Upper lobe of right lung (tissue), 1 donor: ENCODE measurements around the gene CUX1. TPM values are rescaled to one million over a fixed set of nuclear protein-coding genes. Genes with fewer than 3 reads are reported as not detected.

Source experiments
- ATAC-seq: fragments of 200-7000 bp; cut with Tn5 transposase; one replicate; pipeline ENCODE4 v1.9.1; 2020; ENCODE audit warnings: mild to moderate bottlenecking, moderate library complexity
- DNase-seq: peaks from one replicate; pipeline ENCODE4 v3.0.0-alpha.2; 2020
- H3K27ac ChIP-seq: fragments of 200-600 bp; one replicate; pipeline ENCODE4 v1.8.0; 2022
- H3K27me3 ChIP-seq: fragments of 200-600 bp; one replicate; pipeline ENCODE4 v1.8.0; 2022; ENCODE audit warnings: mild to moderate bottlenecking
- H3K36me3 ChIP-seq: fragments of 200-600 bp; one replicate; pipeline ENCODE4 v1.8.0; 2022
- H3K4me1 ChIP-seq: fragments of 200-600 bp; one replicate; pipeline ENCODE4 v1.8.0; 2022
- H3K4me3 ChIP-seq: fragments of 200-600 bp; one replicate; pipeline ENCODE4 v1.8.0; 2022; ENCODE audit warnings: mild to moderate bottlenecking
- H3K9me3 ChIP-seq: fragments of 200-600 bp; one replicate; pipeline ENCODE4 v1.8.0; 2022
- CTCF ChIP-seq: fragments of 200-600 bp; IDR thresholded peaks from one replicate; pipeline ENCODE4 v1.8.0; 2022; ENCODE audit warnings: antibody characterized with exemption
- intact Hi-C: fragments of 100-400 bp; cut with DNase I; formaldehyde crosslinking; loops from one replicate; pipeline ENCODE4 v1.11.0; 2022
- total RNA-seq: library from RNA; stranded (reverse); fragmentation: NEBNext Ultra II Directional; extraction: Animal tissue kit (Norgen Biotek cat#: 25700); gene quantifications from one replicate; pipeline ENCODE4 v1.2.1, GENCODE V29; 2021
- donor health status: DM: no; HTN: yes; CAD: no; lungs with severe emphysema.

Gene CUX1
- total RNA-seq, 1 donor from 2014 or later = 132 TPM

GRCh38 chr7:102064361-102065025 lies 247.1 kb downstream of the CUX1 start:
- peak; percentile 84 for ATAC-seq
- TF ChIP-seq CTCF = no peak
- Histone ChIP-seq H3K4me3 (no peak overlapping the region), H3K9me3 (no peaks in the 10 kb centered on the region), H3K27ac (peak overlapping the region; percentile 8), H3K27me3 (no peaks in the 10 kb centered on the region), H3K4me1 (peaks cover 6% of the 10 kb centered on the region), H3K36me3 (no peaks in the 10 kb centered on the region)
- DNase-seq = peak; percentile 66
- intact Hi-C loops = no loop called here

- ATAC-seq (no peak), DNase-seq (no peak)
- no peak for TF ChIP-seq CTCF
- H3K9me3 ChIP-seq = no peaks in the 10 kb centered on the region
- H3K27me3 ChIP-seq = no peaks in the 10 kb centered on the region
- H3K27ac ChIP-seq = peak overlapping the region; percentile 8
- intact Hi-C loops = no loop called here
- peaks cover 6% of the 10 kb centered on the region for H3K4me1 ChIP-seq
- peaks cover 2% of the 10 kb centered on the region for H3K36me3 ChIP-seq
- no peak overlapping the region for H3K4me3 ChIP-seq
These were observed 247.8 kb downstream of the CUX1 start for GRCh38 chr7:102065226-102065625.

GRCh38 chr7:102066476-102066875 lies 249.1 kb downstream of the CUX1 start:
- intact Hi-C loops = no loop called here
- TF ChIP-seq CTCF = no peak

GRCh38 chr7:102068846-102069245 lies 251.4 kb downstream of the CUX1 start:
- DNase-seq (no peak), ATAC-seq (no peak)
- TF ChIP-seq CTCF = no peak
- Histone ChIP-seq H3K27me3 (no peaks in the 10 kb centered on the region), H3K4me1 (peaks cover 5% of the 10 kb centered on the region), H3K9me3 (no peaks in the 10 kb centered on the region), H3K4me3 (no peak overlapping the region), H3K36me3 (peaks cover 7% of the 10 kb centered on the region), H3K27ac (no peak overlapping the region)
- intact Hi-C loops = no loop called here

More at GRCh38 chr7:102066476-102066875, 249.1 kb downstream of the CUX1 start:
- no peak for DNase-seq
- Histone ChIP-seq H3K27me3 (no peaks in the 10 kb centered on the region), H3K36me3 (peaks cover 7% of the 10 kb centered on the region), H3K4me1 (peaks cover 6% of the 10 kb centered on the region), H3K4me3 (no peak overlapping the region), H3K9me3 (no peaks in the 10 kb centered on the region), H3K27ac (no peak overlapping the region)
- ATAC-seq = no peak

GRCh38 chr7:102069931-102070629 lies 252.7 kb downstream of the CUX1 start:
- ATAC-seq (no peak), DNase-seq (no peak)
- H3K4me3 ChIP-seq = no peak overlapping the region
- H3K4me1 ChIP-seq = no peaks in the 10 kb centered on the region
- H3K9me3 ChIP-seq = no peaks in the 10 kb centered on the region
- no peak overlapping the region for H3K27ac ChIP-seq
- no peaks in the 10 kb centered on the region for H3K27me3 ChIP-seq
- H3K36me3 ChIP-seq = peaks cover 7% of the 10 kb centered on the region
- TF ChIP-seq CTCF = no peak
- intact Hi-C loops = no loop called here
